NOMO-1 treated with dmso at 0.1 percent for 144 hours (cell line): Measurements from ENCODE around the gene MSANTD1.
A peak's percentile ranks its signal among the peaks of the same experiment; 100 is the strongest.

Experiments used
- DNase-seq: peaks from one replicate; lab custom pipeline; 2025; ENCODE audit not compliant: unreplicated experiment; lab: John Stamatoyannopoulos, UW

The MSANTD1 gene

GRCh38 chr4:3248811-3249661, at the start of gene MSANTD1:
Gene MSANTD1 (plus strand): TSS chr4:3249159. CDS start chr4:3249223, 64 bp downstream.
- no peak for DNase-seq

DNA sequence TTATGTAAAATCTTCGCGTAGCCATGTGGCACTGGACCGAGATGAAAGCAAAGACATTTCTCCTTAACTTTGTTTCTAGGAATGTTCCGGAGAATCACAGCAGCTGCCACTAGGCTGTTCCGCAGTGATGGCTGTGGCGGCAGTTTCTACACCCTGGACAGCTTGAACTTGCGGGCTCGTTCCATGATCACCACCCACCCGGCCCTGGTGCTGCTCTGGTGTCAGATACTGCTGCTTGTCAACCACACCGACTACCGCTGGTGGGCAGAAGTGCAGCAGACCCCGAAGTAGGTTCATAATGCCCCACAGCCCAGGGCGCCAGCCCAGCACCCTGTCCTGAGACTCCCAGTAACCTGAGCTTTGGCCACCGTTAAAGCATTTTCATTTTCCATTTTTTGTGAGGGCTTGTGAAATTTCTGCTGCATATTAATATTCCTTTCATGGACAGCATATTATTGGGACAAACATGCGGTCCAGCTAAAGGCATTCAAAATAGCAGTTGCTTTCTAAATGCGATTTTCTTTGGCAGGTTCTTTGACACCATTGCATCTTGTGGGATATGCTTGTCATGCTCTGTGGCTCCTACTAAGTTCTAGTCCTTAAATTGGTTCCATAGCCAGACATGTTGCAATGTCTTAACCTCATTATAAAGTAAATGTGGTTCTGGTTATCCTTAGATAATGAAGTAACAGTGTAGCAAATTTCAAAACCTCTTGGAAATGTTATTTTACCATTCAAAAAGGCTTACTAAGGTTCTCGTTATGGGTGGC, 49.1 kb upstream of the MSANTD1 start:
- no peak for DNase-seq

GRCh38 chr4:3200423-3201090, 48.4 kb upstream of the MSANTD1 start:
- DNase-seq = no peak

DNA sequence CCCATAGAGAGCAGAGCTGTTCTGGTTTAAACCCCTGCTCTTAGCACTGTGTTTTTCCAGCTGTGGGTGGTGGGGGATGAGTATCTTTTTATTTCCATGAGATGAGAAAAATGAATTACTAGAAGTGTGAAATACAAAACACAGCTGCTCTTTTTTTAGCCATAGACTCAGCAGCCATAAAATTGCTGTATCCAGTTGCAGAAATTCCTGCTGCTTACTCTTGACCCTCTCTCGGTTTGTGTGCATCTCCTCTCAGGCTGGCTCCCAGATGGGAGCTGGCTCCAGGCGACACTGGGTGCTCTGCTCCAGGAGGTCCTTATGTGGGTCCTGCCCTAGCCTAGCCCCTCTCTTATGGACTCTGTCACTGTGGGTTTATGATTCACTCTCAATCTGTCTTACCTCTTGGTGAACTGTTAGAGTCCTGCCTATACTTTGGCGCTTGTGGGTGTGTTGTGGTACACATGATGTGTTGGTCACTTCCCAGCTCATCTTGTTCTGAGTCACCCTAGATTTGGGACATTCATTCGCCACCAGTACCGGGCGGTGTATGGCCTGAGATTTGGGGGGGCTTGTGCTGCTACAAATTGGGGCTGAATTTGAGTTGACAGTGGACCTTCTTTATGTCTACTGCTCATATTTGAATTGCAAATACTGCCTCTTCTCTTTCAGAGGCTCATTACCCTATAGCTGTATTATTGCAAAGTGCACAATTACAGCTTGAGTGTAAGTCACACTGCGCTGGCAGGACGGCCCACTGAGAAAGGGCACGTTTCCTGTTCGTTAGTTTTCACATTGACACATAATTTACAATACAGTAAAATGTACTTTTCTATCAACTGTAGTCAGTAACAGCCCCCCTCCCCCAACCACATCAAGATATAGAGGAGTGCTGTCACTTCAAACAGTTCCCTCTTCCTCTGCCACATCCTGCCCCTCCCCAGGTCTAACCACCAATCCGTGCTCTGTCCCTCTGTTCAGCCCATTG, 46.9 kb upstream of the MSANTD1 start:
- peak; percentile 79 for DNase-seq

DNA sequence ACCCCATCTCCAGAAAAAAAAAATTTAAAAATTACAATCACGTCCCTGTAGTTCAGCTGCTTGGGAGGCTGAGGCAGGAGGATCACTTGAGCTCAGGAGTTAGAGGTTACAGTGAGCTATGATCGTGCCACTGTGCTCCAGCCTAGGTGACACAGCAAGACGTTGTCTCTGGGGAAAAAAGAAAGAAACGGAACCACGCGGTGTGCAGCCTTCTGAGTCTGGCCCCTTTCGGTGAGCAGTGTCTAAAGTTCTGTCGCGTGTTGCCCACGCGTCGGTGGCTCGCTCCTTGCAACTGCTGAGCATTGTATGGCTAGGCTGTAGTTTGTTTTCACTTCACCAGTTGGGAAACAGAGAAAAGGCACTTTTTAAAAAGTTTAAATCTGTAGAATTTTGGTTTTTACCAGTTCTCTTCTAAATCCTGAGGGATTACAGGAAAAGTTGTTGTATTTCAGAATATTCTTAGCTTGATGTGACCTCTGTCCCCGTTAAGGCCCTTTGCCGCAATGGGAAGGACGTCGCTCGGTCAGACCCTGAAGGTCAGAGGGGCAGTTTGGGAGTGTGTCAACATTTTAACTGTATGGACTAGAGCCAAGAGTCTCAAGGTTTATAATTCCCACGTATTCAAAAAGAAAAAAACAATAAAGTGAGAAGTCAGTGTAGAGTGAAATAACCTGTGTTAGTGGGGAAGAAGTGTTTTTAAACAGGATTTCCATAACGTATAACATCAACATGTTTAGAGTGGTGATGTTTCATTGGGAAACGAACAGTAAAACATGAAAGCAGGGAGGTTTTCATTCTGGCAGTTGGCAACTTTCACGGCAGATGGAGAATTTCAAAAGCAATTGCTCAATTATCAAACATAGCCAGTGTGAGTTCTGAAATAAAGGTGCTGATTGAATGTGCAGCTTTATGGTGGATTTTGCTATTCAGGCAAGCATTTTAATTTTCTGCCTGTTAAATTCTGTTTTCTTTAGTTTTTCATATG, 45.8 kb upstream of the MSANTD1 start:
- no peak for DNase-seq

DNA sequence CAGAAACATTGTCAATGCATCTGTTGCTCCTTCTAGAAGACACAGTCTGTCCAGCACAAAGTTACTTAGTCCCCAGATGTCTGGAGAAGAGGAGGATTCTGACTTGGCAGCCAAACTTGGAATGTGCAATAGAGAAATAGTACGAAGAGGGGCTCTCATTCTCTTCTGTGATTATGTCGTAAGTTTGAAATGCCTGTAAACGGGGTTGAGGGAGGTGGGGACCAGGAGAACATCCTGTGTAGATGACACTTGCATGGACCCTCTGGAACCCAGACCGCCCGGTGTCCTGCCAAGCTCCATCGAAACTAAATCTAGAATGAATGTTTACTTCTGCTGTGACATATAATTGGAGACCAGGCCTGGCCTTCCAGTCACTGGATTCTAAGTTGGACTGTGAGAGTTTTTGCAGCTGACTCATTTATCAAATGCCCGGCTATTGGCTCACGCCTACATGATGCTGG, 45.0 kb upstream of the MSANTD1 start:
- DNase-seq = no peak

DNA sequence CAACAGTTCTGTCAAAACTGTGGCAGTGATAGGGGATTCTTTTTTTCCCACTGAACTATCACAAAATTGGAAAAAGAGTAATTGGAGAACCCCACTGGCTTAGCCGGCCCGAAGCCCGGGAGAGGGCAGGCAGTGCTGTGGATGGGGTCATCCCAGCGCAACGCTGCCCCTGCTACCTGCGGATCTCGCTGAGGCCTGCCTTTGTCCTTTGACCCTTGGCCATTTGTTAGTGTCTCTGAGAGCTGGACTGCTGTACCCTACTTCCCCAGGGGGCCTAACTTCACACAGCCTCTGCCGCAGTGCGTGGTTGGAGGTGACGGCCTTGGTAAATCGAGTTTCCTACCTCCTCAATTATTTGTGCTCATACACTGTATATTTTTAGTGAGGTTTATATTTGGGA, 43.0 kb upstream of the MSANTD1 start:
- no peak for DNase-seq

GRCh38 chr4:3206439-3207100, 42.4 kb upstream of the MSANTD1 start:
- DNase-seq = no peak

DNA sequence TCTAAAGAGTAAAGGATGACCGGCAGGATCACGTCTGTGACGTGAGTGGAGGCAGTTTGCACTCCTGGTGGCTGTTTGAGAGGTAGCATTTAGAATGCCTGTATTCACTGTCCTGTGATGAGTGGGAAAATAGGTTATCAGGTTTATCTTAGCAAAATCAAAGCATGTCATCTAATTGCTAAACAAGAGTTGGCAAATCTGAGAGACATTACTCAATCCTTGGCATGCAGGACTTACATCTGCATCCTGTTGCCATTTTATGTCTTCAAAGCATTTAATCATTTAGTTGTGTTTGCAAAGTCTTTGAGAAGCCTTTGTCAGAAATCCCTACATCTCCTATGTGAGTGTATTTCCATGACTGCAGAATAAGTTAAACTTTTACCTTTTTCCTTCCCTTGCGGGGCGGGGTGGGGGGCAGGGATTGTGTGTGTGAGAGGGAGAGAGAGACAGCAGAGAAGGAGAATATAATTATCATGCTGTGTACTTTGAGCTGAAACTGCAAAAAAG, 41.4 kb upstream of the MSANTD1 start:
- DNase-seq = peak; percentile 32

- no peak for DNase-seq
These were observed 40.1 kb upstream of the MSANTD1 start for GRCh38 chr4:3208826-3209225.

- DNase-seq = no peak
These were observed 39.2 kb upstream of the MSANTD1 start for GRCh38 chr4:3209551-3210325.

- DNase-seq = no peak
These were observed 38.5 kb upstream of the MSANTD1 start for GRCh38 chr4:3210467-3210866.

- DNase-seq = no peak
These were observed 37.1 kb upstream of the MSANTD1 start for GRCh38 chr4:3211866-3212265.

DNA sequence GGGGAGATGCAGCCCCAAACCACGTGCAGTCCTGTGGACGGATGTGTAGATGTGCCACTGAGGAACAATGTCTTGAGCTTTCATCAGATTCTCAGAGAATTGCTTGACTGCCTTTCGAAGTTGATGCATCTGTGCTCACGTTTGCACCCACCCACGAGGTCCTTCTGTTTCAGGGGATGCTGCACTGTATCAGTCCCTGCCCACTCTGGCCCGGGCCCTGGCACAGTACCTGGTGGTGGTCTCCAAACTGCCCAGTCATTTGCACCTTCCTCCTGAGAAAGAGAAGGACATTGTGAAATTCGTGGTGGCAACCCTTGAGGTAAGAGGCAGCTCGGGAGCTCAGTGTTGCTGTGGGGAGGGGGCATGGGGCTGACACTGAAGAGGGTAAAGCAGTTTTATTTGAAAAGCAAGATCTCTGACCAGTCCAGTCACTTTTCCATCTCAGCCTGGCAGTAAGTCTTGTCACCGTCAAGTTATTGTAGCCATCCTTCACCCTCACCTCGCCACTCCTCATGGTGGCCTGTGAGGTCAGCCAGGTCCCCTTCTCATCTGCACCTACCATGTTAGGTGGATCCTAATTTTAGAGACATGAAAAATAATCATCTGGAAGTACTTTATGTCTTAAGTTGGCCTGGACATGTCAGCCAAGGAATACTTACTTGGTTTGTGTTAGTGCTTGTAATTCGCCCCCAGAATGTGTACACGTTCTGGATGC, 36.4 kb upstream of the MSANTD1 start:
- no peak for DNase-seq

DNA sequence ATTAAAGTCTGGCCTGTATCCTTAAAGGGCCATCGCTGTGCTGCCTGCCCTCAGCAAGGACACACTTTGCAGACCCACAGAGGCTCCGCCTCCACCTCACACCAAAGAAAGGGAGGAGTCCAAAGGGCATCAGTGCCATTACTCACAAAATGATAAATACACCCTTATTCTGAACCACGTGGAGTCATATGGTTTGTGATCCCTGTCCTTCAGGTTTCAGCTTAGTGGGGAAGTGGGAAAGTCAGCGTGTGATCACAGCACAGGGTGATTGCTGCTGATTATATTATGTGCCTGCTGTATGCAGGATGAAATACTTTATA, 35.9 kb upstream of the MSANTD1 start:
- no peak for DNase-seq

GRCh38 chr4:3213661-3214250, 35.2 kb upstream of the MSANTD1 start:
- no peak for DNase-seq

DNA sequence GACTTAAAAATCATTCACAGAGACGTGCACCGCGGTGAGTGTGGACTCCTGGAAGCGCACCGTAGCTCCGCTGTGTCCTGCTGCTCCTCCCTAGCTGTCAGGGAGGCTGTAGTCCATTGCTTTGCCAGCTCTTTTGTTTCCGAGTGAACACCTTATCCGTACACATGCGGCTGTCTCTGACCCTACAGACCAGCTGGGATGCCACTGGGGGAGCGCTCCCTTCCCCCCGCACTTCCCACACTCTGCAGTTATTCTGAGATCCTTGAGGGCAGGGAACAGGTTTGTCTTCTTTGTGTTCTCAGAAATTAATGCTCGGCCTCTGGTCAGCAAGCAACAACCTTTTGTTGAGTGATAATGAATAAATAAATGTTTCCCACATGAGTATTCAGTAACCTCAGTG, 33.7 kb upstream of the MSANTD1 start:
- DNase-seq = no peak
